Esophagus squamous epithelium (tissue), 5 donors: ENCODE results near the gene MED17. TPM values are rescaled to one million over a fixed set of nuclear protein-coding genes. Genes with fewer than 3 reads are reported as not detected.

Experiments
- DNase-seq: peaks from one replicate; lab custom pipeline; 2025; lab: John Stamatoyannopoulos, UW
- H3K27ac ChIP-seq, 4 donors: fragments of 200-600 bp; sonication (generic); one replicate each; pipeline ENCODE4 v1.5.1; 2016 to 2019; ENCODE audit warnings: mild to moderate bottlenecking in 1 of 4
- H3K27me3 ChIP-seq, 4 donors: fragments of 200-600 bp; sonication (generic); 1 replicate in 3 of 4; 2 replicates in 1 of 4; pipeline versions ENCODE4 v1.5.1 to v1.6.0; 2017 to 2021; ENCODE audit warnings: antibody characterized with exemption in 1 of 4
- H3K36me3 ChIP-seq, 3 donors: fragments of 200-600 bp; sonication (generic); one replicate each; pipeline ENCODE4 v1.5.1; 2016 to 2019
- H3K4me1 ChIP-seq, 3 donors: fragments of 200-600 bp; sonication (generic); one replicate each; pipeline ENCODE4 v1.5.1; 2017 to 2019
- H3K4me3 ChIP-seq, 4 donors: fragments of 200-600 bp; sonication (generic); 1 replicate in 3 of 4; 2 replicates in 1 of 4; pipeline ENCODE4 v1.5.1; 2016 to 2019; ENCODE audit warnings: mild to moderate bottlenecking in 2 of 4, moderate library complexity in 1 of 4
- H3K9me3 ChIP-seq, 3 donors: fragments of 200-600 bp; sonication (generic); one replicate each; pipeline ENCODE4 v1.5.1; 2016 to 2019
- POLR2A ChIP-seq, 4 donors: fragments of 450-650 bp; IDR thresholded peaks; one replicate each; pipeline ENCODE4 v1.6.1; 2017; ENCODE audit warnings: antibody characterized with exemption in 4 of 4, mild to moderate bottlenecking in 4 of 4, moderate library complexity in 3 of 4
- WGBS, 2 donors: methylation state at CpG; one replicate each; pipeline ENCODE4 v1.1.5; 2018; 5-methylcytosine and 5-hydroxymethylcytosine counted together
- intact Hi-C: fragments of 100-400 bp; cut with DNase I; formaldehyde crosslinking; loops from one replicate; pipeline ENCODE4 v1.15.0; 2022
- total RNA-seq, 4 donors: library from RNA; depleted of rRNA; stranded (reverse); fragments of >200 nt; gene quantifications; one replicate each; pipeline ENCODE4 v1.1.0, GENCODE V29; 2016
- TF ChIP-seq, protein P1 (sequence below), 6 experiments: fragments of 450-650 bp in 4 of 6; fragments of 200-600 bp in 2 of 6; sonication (generic) in 2 of 6; IDR thresholded peaks; one replicate each; pipeline ENCODE4 v1.5.1; 2016 to 2019; ENCODE audit warnings: antibody characterized with exemption in 6 of 6, mild to moderate bottlenecking in 4 of 6, moderate library complexity in 4 of 6
- donor health status: DM: yes; HTN: yes; CAD: no.

Gene MED17
- total RNA-seq, 4 donors from 2014 or later, result 11.3 to 25.9 (median 17.1) TPM

DNA sequence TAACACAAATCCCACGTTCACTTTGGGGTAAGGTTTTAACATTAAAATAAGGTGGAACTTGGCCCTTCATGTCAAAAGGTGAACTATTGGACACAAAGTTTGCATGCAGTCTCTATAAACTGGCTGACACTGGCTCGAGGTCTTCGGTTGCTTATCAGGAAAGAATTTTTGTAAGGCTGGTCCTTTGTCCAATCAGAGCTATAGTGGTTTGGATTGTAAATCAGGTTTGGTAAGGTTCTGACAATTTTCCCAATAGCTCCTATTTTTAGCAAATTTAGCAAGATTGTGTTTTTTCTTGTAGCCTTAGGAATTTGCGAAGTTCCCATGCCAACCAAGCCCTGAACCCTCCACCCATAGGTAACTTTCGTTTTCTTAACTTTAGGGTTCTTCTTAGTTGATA is 17.6 kb upstream of the MED17 start:
- intact Hi-C loops, result no loop called here
- H3K27ac ChIP-seq, result no peak overlapping the region
- peaks cover 0 to 35% (median 0%) of the 10 kb centered on the region in 3 donors for H3K36me3 ChIP-seq
- 75 to 79% methylated on average over 5 of the region's 5 CpGs for WGBS, 2 donors
- H3K27me3 ChIP-seq, result no peaks in the 10 kb centered on the region
- no peak for TF ChIP-seq POLR2A (IDR thresholded peaks at IDR 0.05)
- TF ChIP-seq, protein P1, sequence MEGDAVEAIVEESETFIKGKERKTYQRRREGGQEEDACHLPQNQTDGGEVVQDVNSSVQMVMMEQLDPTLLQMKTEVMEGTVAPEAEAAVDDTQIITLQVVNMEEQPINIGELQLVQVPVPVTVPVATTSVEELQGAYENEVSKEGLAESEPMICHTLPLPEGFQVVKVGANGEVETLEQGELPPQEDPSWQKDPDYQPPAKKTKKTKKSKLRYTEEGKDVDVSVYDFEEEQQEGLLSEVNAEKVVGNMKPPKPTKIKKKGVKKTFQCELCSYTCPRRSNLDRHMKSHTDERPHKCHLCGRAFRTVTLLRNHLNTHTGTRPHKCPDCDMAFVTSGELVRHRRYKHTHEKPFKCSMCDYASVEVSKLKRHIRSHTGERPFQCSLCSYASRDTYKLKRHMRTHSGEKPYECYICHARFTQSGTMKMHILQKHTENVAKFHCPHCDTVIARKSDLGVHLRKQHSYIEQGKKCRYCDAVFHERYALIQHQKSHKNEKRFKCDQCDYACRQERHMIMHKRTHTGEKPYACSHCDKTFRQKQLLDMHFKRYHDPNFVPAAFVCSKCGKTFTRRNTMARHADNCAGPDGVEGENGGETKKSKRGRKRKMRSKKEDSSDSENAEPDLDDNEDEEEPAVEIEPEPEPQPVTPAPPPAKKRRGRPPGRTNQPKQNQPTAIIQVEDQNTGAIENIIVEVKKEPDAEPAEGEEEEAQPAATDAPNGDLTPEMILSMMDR (IDR thresholded peaks at IDR 0.05), result no peak
- no peaks in the 10 kb centered on the region for H3K4me1 ChIP-seq
- DNase-seq, result no peak
- H3K9me3 ChIP-seq, result no peaks in the 10 kb centered on the region
- H3K4me3 ChIP-seq, result no peak overlapping the region

DNA sequence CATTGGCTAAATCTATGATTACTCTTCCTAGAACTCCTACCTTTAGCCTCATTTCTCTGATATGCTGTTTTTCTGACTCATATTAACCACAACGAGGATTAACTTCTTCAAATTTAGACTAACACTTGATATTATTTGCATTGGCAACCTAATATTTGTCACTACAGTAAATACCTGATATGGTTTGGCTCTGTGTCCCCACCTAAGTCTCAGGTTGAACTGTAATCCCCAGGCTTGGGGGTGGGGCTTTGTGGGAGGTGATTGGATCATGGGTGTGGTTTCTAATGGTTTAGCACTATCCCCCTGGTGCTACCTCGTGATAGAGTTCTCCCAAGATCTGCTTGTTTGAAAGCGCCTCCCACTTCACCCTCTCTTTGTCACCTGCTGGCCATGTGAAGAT is 17.1 kb upstream of the MED17 start:
- Histone ChIP-seq H3K4me3 (no peak overlapping the region), H3K9me3 (no peaks in the 10 kb centered on the region), H3K36me3 (peaks cover 0 to 30% (median 0%) of the 10 kb centered on the region in 3 donors), H3K4me1 (no peaks in the 10 kb centered on the region), H3K27me3 (no peaks in the 10 kb centered on the region), H3K27ac (no peak overlapping the region)
- intact Hi-C loops, result no loop called here
- TF ChIP-seq POLR2A (IDR thresholded peaks at IDR 0.05), result no peak
- no peak for DNase-seq
- WGBS, 2 donors, result 78 to 92% methylated on average over 3 of the region's 3 CpGs

DNA sequence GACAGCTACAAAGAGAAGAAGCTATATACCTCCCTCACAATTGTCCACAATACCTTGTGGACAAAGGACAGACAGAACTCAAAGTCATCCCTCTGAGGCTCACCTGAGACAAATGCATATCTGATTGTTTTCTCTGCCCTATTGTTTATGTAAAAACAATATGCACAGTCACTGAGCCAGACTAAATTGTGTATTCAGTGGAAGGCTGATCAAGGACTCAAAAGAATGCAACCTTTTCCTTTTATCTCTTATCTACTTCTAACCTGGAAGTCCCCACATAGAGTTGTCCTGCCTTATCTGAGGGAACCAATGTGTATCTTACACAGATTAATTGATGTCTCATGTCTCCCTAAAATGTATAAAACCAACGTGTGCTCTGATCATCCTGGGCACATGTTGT is 13.9 kb upstream of the MED17 start:
- Histone ChIP-seq H3K36me3 (peaks cover 0 to under 1% (median 0%) of the 10 kb centered on the region in 3 donors), H3K4me1 (no peaks in the 10 kb centered on the region), H3K27me3 (no peaks in the 10 kb centered on the region), H3K9me3 (no peaks in the 10 kb centered on the region), H3K27ac (no peak overlapping the region), H3K4me3 (no peak overlapping the region)
- no peak for TF ChIP-seq POLR2A (IDR thresholded peaks at IDR 0.05)
- TF ChIP-seq, protein P1 (IDR thresholded peaks at IDR 0.05), result no peak
- 14 to 42% methylated on average over 1 of the region's 1 CpG for WGBS, 2 donors
- intact Hi-C loops, result no loop called here
- DNase-seq, result no peak

DNA sequence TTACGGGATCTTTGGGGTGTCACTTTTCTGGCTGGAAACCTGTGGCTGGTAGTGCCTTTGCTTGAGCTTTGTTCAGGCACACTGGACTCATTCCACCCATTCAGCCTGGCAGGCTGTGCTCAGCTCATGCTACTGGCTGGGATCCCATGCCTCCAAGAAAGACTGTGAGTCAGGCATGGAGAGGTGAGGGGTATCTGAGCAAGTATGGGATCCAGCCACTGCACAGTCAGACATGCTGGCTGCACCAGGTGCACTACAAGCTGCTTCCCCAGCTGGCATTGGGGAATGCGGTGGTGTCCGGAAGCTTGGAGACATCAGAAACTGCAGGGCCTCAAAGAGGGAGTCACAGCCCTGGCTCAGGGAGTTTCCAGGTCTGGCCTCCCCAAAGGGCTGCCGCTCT is 12.0 kb upstream of the MED17 start:
- WGBS, 2 donors, result 89 to 94% methylated on average over 3 to 4 of the region's 4 CpGs
- DNase-seq, result no peak
- no peak overlapping the region for H3K27ac ChIP-seq
- intact Hi-C loops, result no loop called here
- no peaks in the 10 kb centered on the region for H3K4me1 ChIP-seq
- TF ChIP-seq POLR2A (IDR thresholded peaks at IDR 0.05), result no peak
- TF ChIP-seq, protein P1 (IDR thresholded peaks at IDR 0.05), result no peak
- H3K36me3 ChIP-seq, result no peaks in the 10 kb centered on the region
- H3K4me3 ChIP-seq, result no peak overlapping the region
- H3K27me3 ChIP-seq, result no peaks in the 10 kb centered on the region
- H3K9me3 ChIP-seq, result no peaks in the 10 kb centered on the region

DNA sequence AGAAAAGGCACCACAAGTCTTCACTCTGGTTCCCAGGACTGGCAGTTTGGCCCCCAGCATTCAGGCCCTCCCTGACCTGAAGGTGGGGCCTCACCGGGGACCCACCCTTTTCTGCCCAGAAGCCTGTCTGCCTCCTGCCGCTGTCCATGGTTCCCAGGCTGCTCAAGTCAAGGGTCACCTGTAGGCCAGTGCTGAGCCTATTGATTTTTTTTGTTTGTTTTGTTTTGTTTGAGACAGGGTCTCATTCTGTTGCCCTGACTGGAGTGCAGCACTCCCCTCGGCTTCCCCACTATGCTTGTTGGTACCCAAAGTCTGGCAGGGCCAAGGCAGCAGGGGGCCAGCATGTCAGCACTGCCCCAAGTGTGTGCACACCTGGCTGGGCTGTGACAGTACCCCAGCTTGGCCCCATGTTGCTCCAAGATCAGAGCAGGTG is 11.0 kb upstream of the MED17 start:
- 80 to 100% methylated on average over 2 to 3 of the region's 3 CpGs for WGBS, 2 donors
- TF ChIP-seq POLR2A (IDR thresholded peaks at IDR 0.05), result no peak
- TF ChIP-seq, protein P1 (IDR thresholded peaks at IDR 0.05), result no peak
- Histone ChIP-seq H3K9me3 (no peaks in the 10 kb centered on the region), H3K27me3 (no peaks in the 10 kb centered on the region), H3K4me1 (no peaks in the 10 kb centered on the region), H3K4me3 (no peak overlapping the region), H3K27ac (no peak overlapping the region), H3K36me3 (no peaks in the 10 kb centered on the region)
- intact Hi-C loops, result no loop called here
- no peak for DNase-seq
